Stomach (tissue), 4 donors: ENCODE results near the gene EGFR.

Experiments used
- EP300 ChIP-seq: sonication (generic); formaldehyde crosslinking; IDR thresholded peaks from one replicate; pipeline ENCODE4 v1.6.1; 2017; ENCODE audit warnings: antibody characterized with exemption
- POLR2A ChIP-seq, 4 donors: fragments of 450-650 bp; IDR thresholded peaks; one replicate each; pipeline ENCODE4 v1.6.1; 2016; ENCODE audit warnings: antibody characterized with exemption in 4 of 4, control low read depth in 2 of 4, mild to moderate bottlenecking in 1 of 4, moderate library complexity in 1 of 4
- TF ChIP-seq, protein P1 (sequence below), 7 experiments: fragments of 450-650 bp in 4 of 7; fragments of 200-600 bp in 3 of 7; sonication (generic) in 3 of 7; IDR thresholded peaks; one replicate each; pipeline ENCODE4 v1.5.1; 2016 to 2019; ENCODE audit warnings: antibody characterized with exemption in 7 of 7, control low read depth in 2 of 7, mild to moderate bottlenecking in 1 of 7

DNA sequence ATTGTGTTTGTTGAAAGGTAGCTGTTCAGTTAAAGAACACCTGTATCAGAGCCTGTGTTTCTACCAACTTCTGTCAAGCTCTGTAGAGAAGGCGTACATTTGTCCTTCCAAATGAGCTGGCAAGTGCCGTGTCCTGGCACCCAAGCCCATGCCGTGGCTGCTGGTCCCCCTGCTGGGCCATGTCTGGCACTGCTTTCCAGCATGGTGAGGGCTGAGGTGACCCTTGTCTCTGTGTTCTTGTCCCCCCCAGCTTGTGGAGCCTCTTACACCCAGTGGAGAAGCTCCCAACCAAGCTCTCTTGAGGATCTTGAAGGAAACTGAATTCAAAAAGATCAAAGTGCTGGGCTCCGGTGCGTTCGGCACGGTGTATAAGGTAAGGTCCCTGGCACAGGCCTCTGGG, 154.9 kb downstream of the EGFR start:
- TF ChIP-seq, protein P1, sequence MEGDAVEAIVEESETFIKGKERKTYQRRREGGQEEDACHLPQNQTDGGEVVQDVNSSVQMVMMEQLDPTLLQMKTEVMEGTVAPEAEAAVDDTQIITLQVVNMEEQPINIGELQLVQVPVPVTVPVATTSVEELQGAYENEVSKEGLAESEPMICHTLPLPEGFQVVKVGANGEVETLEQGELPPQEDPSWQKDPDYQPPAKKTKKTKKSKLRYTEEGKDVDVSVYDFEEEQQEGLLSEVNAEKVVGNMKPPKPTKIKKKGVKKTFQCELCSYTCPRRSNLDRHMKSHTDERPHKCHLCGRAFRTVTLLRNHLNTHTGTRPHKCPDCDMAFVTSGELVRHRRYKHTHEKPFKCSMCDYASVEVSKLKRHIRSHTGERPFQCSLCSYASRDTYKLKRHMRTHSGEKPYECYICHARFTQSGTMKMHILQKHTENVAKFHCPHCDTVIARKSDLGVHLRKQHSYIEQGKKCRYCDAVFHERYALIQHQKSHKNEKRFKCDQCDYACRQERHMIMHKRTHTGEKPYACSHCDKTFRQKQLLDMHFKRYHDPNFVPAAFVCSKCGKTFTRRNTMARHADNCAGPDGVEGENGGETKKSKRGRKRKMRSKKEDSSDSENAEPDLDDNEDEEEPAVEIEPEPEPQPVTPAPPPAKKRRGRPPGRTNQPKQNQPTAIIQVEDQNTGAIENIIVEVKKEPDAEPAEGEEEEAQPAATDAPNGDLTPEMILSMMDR (IDR thresholded peaks at IDR 0.05): no peak
- no peak for TF ChIP-seq POLR2A (IDR thresholded peaks at IDR 0.05)
- no peak for TF ChIP-seq EP300
